Ascending aorta (tissue), 2 donors: ENCODE data around the gene PKIG. TPM values are rescaled to one million over a fixed set of nuclear protein-coding genes. Genes with fewer than 3 reads are reported as not detected.

ENCODE experiments used
- DNase-seq, 2 donors: peaks; one replicate each; pipeline ENCODE4 v3.0.0-alpha.2; 2019; ENCODE audit warnings: low spot score in 2 of 2
- H3K27ac ChIP-seq, 2 donors: fragments of 200-600 bp; sonication (generic); one replicate each; pipeline ENCODE4 v1.5.1; 2016 to 2017; ENCODE audit warnings: mild to moderate bottlenecking in 1 of 2
- H3K27me3 ChIP-seq: fragments of 200-600 bp; sonication (generic); one replicate; pipeline ENCODE4 v1.5.1; 2017
- H3K36me3 ChIP-seq, 2 donors: fragments of 200-600 bp; sonication (generic); one replicate each; pipeline ENCODE4 v1.5.1; 2016
- H3K4me1 ChIP-seq, 2 donors: fragments of 200-600 bp; sonication (generic); one replicate each; pipeline ENCODE4 v1.5.1; 2016 to 2017; ENCODE audit warnings: mild to moderate bottlenecking in 1 of 2
- H3K4me3 ChIP-seq, 2 donors: fragments of 200-600 bp; sonication (generic); one replicate each; pipeline ENCODE4 v1.5.1; 2016 to 2017; ENCODE audit warnings: mild to moderate bottlenecking in 1 of 2
- H3K9me3 ChIP-seq, 2 donors: fragments of 200-600 bp; sonication (generic); one replicate each; pipeline ENCODE4 v1.5.1; 2016
- CTCF ChIP-seq, 3 experiments: fragments of 200-600 bp in 2 of 3; fragments of 450-650 bp in 1 of 3; sonication (generic) in 2 of 3; IDR thresholded peaks; one replicate each; pipeline ENCODE4 v1.5.1; 2016 to 2019; ENCODE audit warnings: antibody characterized with exemption in 3 of 3, mild to moderate bottlenecking in 1 of 3, moderate library complexity in 1 of 3
- intact Hi-C: fragments of 100-400 bp; cut with DNase I; formaldehyde crosslinking; loops from one replicate; pipeline ENCODE4 v1.15.1; 2023
- total RNA-seq: library from RNA; depleted of rRNA; stranded (reverse); fragments of >200 nt; gene quantifications from one replicate; pipeline ENCODE4 v1.1.0, GENCODE V29; 2016

The PKIG gene
- total RNA-seq, 1 donor from 2014 or later = 84.7 TPM

GRCh38 chr20:44649126-44649525, 66.7 kb downstream of the PKIG start:
- peaks cover 2 to 6% of the 10 kb centered on the region in 2 donors for H3K4me1 ChIP-seq
- intact Hi-C loops = no loop called here

GRCh38 chr20:44649976-44650375, 67.6 kb downstream of the PKIG start:
- no peak for TF ChIP-seq CTCF (IDR thresholded peaks at IDR 0.05)
- no peak for DNase-seq
- no peaks in the 10 kb centered on the region for H3K27me3 ChIP-seq
- H3K27ac ChIP-seq = no peak overlapping the region
- no peaks in the 10 kb centered on the region for H3K36me3 ChIP-seq
- H3K9me3 ChIP-seq = no peaks in the 10 kb centered on the region
- intact Hi-C loops = no loop called here
- H3K4me3 ChIP-seq = no peak overlapping the region
- H3K4me1 ChIP-seq = peaks cover 2 to 6% of the 10 kb centered on the region in 2 donors

More at GRCh38 chr20:44649126-44649525, 66.7 kb downstream of the PKIG start:
- no peak for TF ChIP-seq CTCF (IDR thresholded peaks at IDR 0.05)
- H3K4me3 ChIP-seq = no peak overlapping the region
- H3K9me3 ChIP-seq = no peaks in the 10 kb centered on the region
- H3K27ac ChIP-seq = no peak overlapping the region
- no peaks in the 10 kb centered on the region for H3K36me3 ChIP-seq
- no peak for DNase-seq
- H3K27me3 ChIP-seq = no peaks in the 10 kb centered on the region

- H3K4me1 ChIP-seq = peaks cover 2 to 6% of the 10 kb centered on the region in 2 donors
- no peaks in the 10 kb centered on the region for H3K27me3 ChIP-seq
- H3K27ac ChIP-seq = peak overlapping the region; percentile 54 to 73
- TF ChIP-seq CTCF (IDR thresholded peaks at IDR 0.05) = no peak
- peak overlapping the region; percentile 84 to 96 for H3K4me3 ChIP-seq
- intact Hi-C loops = no loop called here
- no peak for DNase-seq
- no peaks in the 10 kb centered on the region for H3K36me3 ChIP-seq
- no peaks in the 10 kb centered on the region for H3K9me3 ChIP-seq
These were observed 68.5 kb downstream of the PKIG start for GRCh38 chr20:44650771-44651433.

- H3K4me1 ChIP-seq = peaks cover 2 to 6% of the 10 kb centered on the region in 2 donors
- TF ChIP-seq CTCF (IDR thresholded peaks at IDR 0.05) = no peak
- intact Hi-C loops = no loop called here
These were observed 69.0 kb downstream of the PKIG start for GRCh38 chr20:44651434-44651683.

GRCh38 chr20:44651684-44652423, 69.5 kb downstream of the PKIG start, which contains the start of gene ADA:
Gene ADA (minus strand): TSS chr20:44651699. CDS start chr20:44651607, 92 bp downstream.
- Histone ChIP-seq H3K9me3 (no peaks in the 10 kb centered on the region), H3K27ac (peak within 1 kb of the TSS; percentile 58 to 73), H3K27me3 (no peaks in the 10 kb centered on the region), H3K36me3 (no peaks in the 10 kb centered on the region), H3K4me3 (peak within 1 kb of the TSS; percentile 84 to 96), H3K4me1 (peaks cover 2 to 6% of the 10 kb centered on the region in 2 donors)
- TF ChIP-seq CTCF (IDR thresholded peaks at IDR 0.05) = no peak
- intact Hi-C loops = no loop called here
- peak in 1 of 2 donors; percentile 77 for DNase-seq

More at GRCh38 chr20:44651434-44651683, 69.0 kb downstream of the PKIG start:
- H3K27me3 ChIP-seq = no peaks in the 10 kb centered on the region
- H3K9me3 ChIP-seq = no peaks in the 10 kb centered on the region
- H3K27ac ChIP-seq = peak overlapping the region; percentile 54 to 73
- DNase-seq = no peak
- no peaks in the 10 kb centered on the region for H3K36me3 ChIP-seq
- H3K4me3 ChIP-seq = peak overlapping the region; percentile 84 to 96
